Spleen (tissue), 7 donors: ENCODE data around the gene HIC2.

ENCODE experiments used
- POLR2A ChIP-seq, 3 donors: fragments of 450-650 bp; IDR thresholded peaks; one replicate each; pipeline ENCODE4 v1.5.1; 2017; ENCODE audit warnings: antibody characterized with exemption in 3 of 3, mild to moderate bottlenecking in 1 of 3
- TF ChIP-seq, protein P1 (sequence below), 11 experiments: fragments of 200-600 bp in 7 of 11; fragments of 450-650 bp in 4 of 11; sonication (generic) in 4 of 11; IDR thresholded peaks in 8 of 11; conservative IDR thresholded peaks in 3 of 11; 1 replicate in 7 of 11; 2 replicates in 4 of 11; pipeline versions ENCODE4 v1.4.0 to v1.8.0; 2016 to 2021; ENCODE audit warnings: antibody characterized with exemption in 11 of 11, inconsistent platforms in 4 of 11, mild to moderate bottlenecking in 1 of 11
- donor health status: DM: no; HTN: no; CAD: no; lungs with moderate emphysema.
- donor health status: DM: no; HTN: no; CAD: no.
- donor health status: DM: no; HTN: no; CAD: no.

DNA sequence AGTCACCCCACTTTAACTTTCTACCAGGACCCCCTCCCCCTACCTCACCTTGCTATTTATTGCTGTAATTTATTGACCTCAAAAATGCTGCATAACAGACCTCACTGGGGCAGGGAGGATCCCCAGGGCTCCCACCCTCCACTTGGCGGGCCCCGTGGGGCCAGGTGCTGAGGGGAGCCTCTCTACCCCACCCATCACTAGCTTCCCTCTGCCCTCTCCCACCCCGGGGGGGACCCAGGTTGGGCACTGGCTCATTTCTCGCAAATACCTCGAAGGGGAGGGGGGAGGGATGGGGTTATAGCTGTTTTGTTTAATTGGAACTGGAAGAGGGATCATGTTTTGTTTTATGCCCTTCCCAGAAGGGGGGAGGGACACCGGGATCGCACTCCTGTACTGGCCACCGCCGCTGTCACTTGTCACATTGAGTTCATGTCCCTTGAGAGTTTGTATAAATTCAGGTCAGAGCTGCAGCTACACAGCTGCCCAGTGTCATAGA lies 33.7 kb downstream of the HIC2 start:
- TF ChIP-seq, protein P1, sequence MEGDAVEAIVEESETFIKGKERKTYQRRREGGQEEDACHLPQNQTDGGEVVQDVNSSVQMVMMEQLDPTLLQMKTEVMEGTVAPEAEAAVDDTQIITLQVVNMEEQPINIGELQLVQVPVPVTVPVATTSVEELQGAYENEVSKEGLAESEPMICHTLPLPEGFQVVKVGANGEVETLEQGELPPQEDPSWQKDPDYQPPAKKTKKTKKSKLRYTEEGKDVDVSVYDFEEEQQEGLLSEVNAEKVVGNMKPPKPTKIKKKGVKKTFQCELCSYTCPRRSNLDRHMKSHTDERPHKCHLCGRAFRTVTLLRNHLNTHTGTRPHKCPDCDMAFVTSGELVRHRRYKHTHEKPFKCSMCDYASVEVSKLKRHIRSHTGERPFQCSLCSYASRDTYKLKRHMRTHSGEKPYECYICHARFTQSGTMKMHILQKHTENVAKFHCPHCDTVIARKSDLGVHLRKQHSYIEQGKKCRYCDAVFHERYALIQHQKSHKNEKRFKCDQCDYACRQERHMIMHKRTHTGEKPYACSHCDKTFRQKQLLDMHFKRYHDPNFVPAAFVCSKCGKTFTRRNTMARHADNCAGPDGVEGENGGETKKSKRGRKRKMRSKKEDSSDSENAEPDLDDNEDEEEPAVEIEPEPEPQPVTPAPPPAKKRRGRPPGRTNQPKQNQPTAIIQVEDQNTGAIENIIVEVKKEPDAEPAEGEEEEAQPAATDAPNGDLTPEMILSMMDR (IDR thresholded peaks at IDR 0.05 in 8 of 11, conservative IDR thresholded peaks at IDR 0.05 in 3 of 11) = no peak
- no peak for TF ChIP-seq POLR2A (IDR thresholded peaks at IDR 0.05)
